Retinal pigment epithelial cell (primary cell): Measurements from ENCODE around the gene KRTAP5-7.
"Not testable (repeated sequence)": the region's sequence is repeated elsewhere in the genome, so short reads cannot be mapped to it uniquely, and the experiment has no call there.

Experiments
- DNase-seq: peaks from one replicate; pipeline ENCODE4 v3.0.0-alpha.2; 2010; ENCODE audit warnings: low read depth
- H3K4me3 ChIP-seq: 2 replicates; pipeline ENCODE4 v1.5.1; 2011; ENCODE audit warnings: mild to moderate bottlenecking, low read length, control low read depth, moderate library complexity
- CTCF ChIP-seq: conservative IDR thresholded peaks from 2 replicates; pipeline ENCODE4 v1.5.1; 2011; ENCODE audit warnings: low read depth, low read length, control low read depth, inconsistent platforms

Gene KRTAP5-7

GRCh38 chr11:71565263-71565662 lies 38.2 kb downstream of the KRTAP5-7 start, which contains the start of gene KRTAP5-10:
KRTAP5-10 (plus strand) TSS chr11:71565563; CDS start chr11:71565588, 25 bp downstream.
- TF ChIP-seq CTCF = no peak
- no peak for DNase-seq
- no peak within 1 kb of the TSS for H3K4me3 ChIP-seq

DNA sequence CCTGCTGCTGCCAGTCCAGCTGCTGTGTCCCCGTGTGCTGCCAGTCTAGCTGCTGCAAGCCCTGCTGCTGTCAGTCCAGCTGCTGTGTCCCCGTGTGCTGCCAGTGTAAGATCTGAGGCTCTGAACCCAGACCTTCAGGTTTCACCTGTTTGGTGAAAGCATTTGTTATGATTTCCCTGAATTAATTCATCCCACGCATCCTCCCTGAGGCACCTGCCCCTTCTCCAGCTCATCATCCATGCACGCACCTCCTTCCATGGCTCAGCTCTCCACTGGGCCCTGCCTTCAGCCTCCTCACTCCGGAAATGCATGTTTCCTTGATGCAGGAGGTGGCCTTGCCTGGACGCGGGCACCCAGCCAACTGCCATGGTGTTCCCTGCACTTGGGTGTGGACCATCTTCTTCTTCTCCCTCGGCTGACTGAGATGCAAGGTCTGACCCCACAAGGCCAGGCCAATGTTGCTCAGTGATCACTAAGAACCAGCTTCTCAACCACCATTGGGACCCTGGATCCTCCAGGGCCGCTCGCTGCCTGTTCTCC lies 39.1 kb downstream of the KRTAP5-7 start:
- no peak for TF ChIP-seq CTCF
- no peak for DNase-seq
- no peak overlapping the region for H3K4me3 ChIP-seq

DNA sequence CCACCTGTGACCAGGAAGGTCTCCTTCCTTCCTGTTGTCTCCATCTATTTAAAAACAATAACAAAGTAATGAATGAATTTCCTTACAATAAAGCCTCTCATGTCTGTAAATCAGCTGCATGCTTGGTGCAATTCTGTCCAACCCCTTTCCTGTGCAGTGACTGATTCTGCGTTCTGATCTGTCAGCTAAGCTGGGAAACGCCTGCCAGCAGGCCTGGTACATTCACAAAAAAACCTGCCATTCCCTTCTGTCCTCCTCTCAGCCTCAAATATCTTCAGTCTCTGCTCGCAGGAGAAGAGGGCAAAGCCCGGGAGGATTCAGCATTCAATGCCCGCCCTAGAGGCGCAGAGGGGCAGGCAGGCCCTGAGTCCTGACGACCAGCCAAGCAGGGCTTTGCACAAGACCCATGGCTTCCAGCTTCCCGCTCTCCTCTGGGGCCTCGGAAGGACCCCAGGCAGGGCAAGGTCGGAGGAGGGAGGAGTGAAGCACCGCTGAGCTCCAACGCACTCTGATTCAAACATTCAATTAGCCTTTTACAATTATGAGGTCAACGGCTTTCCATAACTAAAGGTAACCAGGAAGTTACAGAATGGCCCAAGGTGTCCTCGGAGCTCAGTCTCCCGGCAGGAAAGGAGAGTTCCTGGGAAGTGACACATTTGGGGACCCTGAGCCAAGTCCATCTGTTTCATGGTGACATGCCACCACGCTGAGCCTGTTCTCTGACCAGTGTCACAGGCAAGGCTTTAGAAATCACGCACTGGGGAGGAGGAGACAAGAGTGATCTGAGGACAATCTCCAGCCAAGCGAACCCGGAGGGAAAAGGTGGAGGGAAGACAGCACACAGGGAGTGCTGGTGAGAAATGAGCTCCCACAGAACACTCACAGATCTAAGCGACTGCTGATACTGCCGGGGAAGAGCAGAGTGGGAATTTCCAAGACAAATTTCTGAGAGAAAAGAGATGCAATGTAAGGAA lies 39.8 kb downstream of the KRTAP5-7 start:
- not testable (repeated sequence) for DNase-seq, H3K4me3 ChIP-seq

- not testable (repeated sequence) for DNase-seq, H3K4me3 ChIP-seq
Observed at GRCh38 chr11:71567633-71568032, 40.6 kb downstream of the KRTAP5-7 start.

DNA sequence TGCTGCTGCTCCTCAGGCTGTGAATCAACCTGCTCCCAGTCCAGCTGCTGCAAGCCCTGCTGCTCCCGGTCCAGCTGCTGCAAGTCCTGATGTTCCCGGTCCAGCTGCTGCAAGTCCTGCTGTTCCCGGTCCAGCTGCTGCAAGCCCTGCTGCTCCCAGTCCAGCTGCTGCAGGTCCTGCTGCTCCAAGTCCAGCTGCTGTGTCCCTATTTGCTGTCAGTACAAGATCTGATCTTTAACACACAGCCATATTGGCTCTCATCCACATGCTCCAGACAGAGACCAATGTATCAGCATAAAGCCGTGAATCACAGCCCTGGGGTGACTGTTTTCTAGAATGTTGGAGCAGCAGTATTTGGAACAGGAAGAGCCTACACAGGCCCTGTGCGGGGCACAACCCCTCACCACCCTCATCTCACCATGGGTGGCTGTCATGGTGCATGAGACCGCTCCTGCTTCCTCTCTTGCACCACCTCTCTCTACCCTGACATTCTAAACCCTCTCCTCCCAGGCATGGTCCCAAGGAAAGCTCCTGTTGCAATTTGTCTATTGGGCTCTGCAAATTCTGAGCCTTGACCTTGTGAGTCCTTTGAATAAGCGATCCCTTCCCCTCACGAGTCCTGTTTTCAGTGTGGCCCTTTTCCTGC lies 41.8 kb downstream of the KRTAP5-7 start:
- no peak overlapping the region for H3K4me3 ChIP-seq
- DNase-seq = no peak
- no peak for TF ChIP-seq CTCF

GRCh38 chr11:71571101-71571850 lies 44.2 kb downstream of the KRTAP5-7 start:
- H3K4me3 ChIP-seq, DNase-seq: not testable (repeated sequence)

DNA sequence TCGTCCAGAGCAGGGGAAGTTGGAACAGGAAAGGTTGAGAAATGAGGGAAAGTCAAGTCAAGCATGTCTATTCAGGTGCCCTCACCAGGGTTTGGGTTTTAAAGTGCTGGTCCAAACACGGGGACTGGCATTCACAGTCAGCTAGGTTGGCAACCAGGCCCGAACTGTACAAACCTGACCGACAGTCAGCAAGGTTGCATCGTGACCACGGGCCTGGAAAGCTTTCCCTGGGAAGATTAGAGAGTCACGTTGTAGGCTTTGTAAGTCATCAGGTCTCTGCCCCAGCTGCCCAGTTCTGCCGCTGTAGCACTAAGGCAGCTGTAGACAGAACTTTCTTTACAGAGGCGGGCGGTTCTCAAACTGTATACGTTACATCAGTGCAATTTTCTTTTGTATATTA lies 45.7 kb downstream of the KRTAP5-7 start:
- peak; percentile 29 for DNase-seq
- no peak for TF ChIP-seq CTCF
- no peak overlapping the region for H3K4me3 ChIP-seq

DNA sequence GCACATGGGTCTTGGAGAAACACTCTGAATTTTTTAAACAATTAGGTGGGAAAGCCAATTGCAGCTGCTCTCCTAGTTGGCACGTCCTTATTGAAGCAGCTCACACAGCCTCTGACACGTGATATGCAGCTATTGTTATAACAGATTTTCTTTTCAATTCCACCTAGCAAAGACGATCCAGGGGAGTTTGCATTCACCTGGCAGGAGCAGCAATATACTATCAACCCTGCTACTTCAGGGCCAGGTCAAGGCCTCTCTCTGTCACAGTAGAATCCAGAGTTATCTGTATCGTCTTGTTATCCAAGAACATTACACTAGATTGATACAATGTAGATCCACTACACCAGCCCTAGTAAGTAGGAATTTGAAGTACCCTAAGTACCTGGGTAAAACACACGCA lies 47.4 kb downstream of the KRTAP5-7 start:
- no peak for DNase-seq
- TF ChIP-seq CTCF = no peak
- H3K4me3 ChIP-seq = no peak overlapping the region
